Measurements from ENCODE around the gene GATAD1.
A peak's percentile ranks its signal among the peaks of the same experiment; 100 is the strongest.
"Not testable (repeated sequence)": the region's sequence is repeated elsewhere in the genome, so short reads cannot be mapped to it uniquely, and the experiment has no call there.

The GATAD1 gene

DNA sequence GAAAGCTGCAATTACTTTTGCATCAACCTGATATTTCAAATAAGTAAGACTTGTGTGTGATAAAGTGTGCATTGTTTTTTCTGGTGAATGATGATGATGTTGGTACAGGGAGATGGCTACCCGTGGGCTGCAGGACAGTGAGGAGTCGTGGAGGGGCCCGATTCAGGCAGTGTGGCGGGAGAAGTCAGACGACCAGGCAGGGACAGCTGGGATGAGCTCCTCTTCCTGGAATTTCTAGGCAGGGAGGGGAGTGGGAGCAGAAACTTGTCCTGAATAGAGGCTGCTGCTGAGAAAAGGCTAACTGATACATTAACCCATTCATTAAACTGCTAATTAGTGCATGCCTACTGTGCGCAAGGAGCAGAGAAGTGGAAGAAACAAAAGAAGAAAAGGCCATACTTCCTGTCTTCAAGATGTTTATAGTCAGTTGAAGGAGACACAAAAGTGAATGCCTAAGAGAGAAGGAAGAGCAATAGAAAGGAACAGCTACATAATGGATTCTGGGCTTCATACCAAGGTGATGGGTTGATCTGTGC is 9.3 kb upstream of the GATAD1 start:
- DNase-seq = no peak

DNA sequence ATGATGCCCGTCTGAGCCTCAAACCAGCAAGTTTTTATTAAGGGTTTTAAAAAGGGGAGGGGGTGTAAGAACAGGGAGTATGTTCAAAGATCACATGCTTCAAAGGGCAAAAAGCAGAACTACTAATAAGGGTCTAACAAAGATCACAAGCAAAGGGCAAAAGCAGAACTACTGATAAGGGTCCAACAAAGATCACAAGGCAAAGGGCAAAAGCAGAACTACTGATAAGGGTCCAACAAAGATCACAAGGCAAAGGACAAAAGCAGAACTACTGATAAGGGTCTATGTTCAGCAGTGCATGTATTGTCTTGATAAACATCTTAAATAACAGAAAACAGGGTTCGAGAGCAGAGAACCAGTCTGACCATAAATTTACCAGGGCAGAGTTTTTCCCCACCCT is 4.6 kb upstream of the GATAD1 start:
- H3K27me3 ChIP-seq (ENCODE audit: insufficient read depth, low read depth, severe bottlenecking); H3K36me3 ChIP-seq; H3K27ac ChIP-seq; H3K4me3 ChIP-seq (ENCODE audit: low read depth, low read length); DNase-seq; H3K9me3 ChIP-seq (ENCODE audit: severe bottlenecking): not testable (repeated sequence)

More for the DNA sequence above, 9.3 kb upstream of the GATAD1 start:
- TF ChIP-seq, protein P1, sequence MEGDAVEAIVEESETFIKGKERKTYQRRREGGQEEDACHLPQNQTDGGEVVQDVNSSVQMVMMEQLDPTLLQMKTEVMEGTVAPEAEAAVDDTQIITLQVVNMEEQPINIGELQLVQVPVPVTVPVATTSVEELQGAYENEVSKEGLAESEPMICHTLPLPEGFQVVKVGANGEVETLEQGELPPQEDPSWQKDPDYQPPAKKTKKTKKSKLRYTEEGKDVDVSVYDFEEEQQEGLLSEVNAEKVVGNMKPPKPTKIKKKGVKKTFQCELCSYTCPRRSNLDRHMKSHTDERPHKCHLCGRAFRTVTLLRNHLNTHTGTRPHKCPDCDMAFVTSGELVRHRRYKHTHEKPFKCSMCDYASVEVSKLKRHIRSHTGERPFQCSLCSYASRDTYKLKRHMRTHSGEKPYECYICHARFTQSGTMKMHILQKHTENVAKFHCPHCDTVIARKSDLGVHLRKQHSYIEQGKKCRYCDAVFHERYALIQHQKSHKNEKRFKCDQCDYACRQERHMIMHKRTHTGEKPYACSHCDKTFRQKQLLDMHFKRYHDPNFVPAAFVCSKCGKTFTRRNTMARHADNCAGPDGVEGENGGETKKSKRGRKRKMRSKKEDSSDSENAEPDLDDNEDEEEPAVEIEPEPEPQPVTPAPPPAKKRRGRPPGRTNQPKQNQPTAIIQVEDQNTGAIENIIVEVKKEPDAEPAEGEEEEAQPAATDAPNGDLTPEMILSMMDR (IDR thresholded peaks at IDR 0.05; ENCODE audit: low read depth, low read length) = no peak
- peaks cover 4% of the 10 kb centered on the region for H3K9me3 ChIP-seq (ENCODE audit: severe bottlenecking)
- no peak overlapping the region for H3K27ac ChIP-seq
- H3K27me3 ChIP-seq (ENCODE audit: insufficient read depth, low read depth, severe bottlenecking) = no peaks in the 10 kb centered on the region
- no peak overlapping the region for H3K4me3 ChIP-seq (ENCODE audit: low read depth, low read length)
- H3K36me3 ChIP-seq = no peaks in the 10 kb centered on the region

DNA sequence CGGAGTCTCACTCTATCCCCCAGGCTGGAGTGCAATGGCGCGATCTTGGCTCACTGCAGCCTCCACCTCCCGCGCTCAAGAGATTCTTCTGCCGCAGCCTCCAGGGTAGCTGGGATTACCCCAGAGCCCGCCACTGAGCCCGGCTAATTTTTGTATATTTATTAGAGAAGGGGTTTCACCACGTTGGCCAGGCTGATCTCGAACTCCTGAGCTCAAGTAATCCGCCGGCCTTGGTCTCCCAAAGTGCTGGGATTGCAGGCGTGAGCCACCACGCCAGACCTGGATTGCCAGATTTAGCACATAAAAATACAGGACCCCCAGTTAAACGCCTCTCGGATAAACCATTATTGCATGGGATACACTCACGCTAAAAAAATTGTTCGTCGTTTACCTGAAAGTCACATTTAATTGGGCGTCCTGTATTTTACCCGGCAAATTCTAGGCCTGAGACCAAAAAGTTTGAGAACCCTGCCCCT is 375 bp upstream of the GATAD1 start:
- H3K4me3 ChIP-seq (ENCODE audit: low read depth, low read length) = peak overlapping the region; percentile 71
- H3K36me3 ChIP-seq = peaks cover 36% of the 10 kb centered on the region
- TF ChIP-seq, protein P1 (IDR thresholded peaks at IDR 0.05; ENCODE audit: low read depth, low read length) = no peak
- peak overlapping the region; percentile 95 for H3K27ac ChIP-seq
- no peak for DNase-seq
- no peaks in the 10 kb centered on the region for H3K27me3 ChIP-seq (ENCODE audit: insufficient read depth, low read depth, severe bottlenecking)
- H3K9me3 ChIP-seq (ENCODE audit: severe bottlenecking) = peaks cover 4% of the 10 kb centered on the region

DNA sequence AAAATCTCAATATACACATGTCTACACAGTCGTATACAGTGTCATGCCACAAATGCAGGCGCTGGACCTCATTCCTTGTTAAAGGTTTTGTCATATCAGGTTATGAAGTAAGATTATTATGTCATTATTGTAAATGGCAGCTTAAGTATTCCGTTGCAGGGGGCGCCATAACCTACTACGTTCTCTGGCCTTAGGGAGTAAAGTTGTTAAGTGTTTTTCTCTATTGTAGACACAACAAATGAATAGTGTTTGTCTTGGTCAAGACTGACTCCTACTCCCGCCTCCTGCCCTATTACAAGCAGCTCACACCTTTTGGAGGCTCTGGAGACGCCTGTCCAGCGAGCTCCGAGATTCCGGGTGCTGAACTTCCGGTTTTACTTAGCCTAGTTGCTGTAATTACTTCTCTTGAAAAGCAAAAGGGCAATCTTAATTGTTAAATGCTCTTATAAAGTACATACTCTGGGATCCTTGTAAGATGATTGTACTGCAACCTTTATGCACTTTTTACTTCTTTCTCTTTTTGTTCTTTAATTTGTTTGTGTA is 994 bp downstream of the GATAD1 start:
- H3K36me3 ChIP-seq = peaks cover 50% of the 10 kb centered on the region
- no peaks in the 10 kb centered on the region for H3K9me3 ChIP-seq (ENCODE audit: severe bottlenecking)
- H3K27ac ChIP-seq = peak overlapping the region; percentile 95
- TF ChIP-seq, protein P1 (IDR thresholded peaks at IDR 0.05; ENCODE audit: low read depth, low read length) = no peak
- H3K27me3 ChIP-seq (ENCODE audit: insufficient read depth, low read depth, severe bottlenecking) = no peaks in the 10 kb centered on the region
- DNase-seq = peak; percentile 47
- peak overlapping the region; percentile 71 for H3K4me3 ChIP-seq (ENCODE audit: low read depth, low read length)

DNA sequence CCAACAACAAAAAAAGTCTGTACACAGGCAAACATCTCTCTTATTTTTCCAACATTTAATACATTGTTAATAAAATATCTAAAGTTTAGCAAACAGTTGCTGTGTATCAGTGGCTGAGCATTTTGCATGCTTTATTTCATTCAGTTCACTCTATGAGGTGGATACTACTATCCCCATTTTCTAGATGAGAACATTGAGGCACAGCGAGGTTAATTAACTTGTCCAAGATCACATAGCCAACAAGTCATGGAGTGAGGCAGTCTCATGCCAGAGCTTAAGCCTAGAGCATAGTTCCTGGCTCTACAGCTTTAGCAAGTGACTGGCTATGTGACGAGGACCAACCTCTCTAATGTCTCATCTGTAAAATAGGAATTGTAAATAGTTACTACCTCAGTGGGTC is 4.4 kb downstream of the GATAD1 start:
- no peak for DNase-seq
- no peaks in the 10 kb centered on the region for H3K9me3 ChIP-seq (ENCODE audit: severe bottlenecking)
- no peak overlapping the region for H3K27ac ChIP-seq
- TF ChIP-seq, protein P1 (IDR thresholded peaks at IDR 0.05; ENCODE audit: low read depth, low read length) = no peak
- no peaks in the 10 kb centered on the region for H3K27me3 ChIP-seq (ENCODE audit: insufficient read depth, low read depth, severe bottlenecking)
- no peak overlapping the region for H3K4me3 ChIP-seq (ENCODE audit: low read depth, low read length)
- H3K36me3 ChIP-seq = peaks cover 84% of the 10 kb centered on the region

DNA sequence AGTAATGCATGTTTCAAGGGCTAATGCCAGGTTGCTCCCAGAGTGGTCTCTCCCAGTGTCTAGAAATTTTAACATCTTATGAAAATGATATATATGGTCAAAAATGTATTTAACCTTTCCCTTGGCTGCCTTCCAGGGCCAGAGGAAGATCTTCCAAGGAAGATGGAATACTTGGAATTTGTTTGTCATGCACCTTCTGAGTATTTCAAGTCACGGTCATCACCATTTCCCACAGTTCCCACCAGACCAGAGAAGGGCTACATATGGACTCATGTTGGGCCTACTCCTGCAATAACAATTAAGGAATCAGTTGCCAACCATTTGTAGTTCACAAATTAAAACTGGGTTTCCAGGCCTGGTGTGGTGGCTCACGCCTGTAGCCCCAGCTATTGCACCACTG is 9.0 kb downstream of the GATAD1 start:
- Histone ChIP-seq H3K27me3 (ENCODE audit: insufficient read depth, low read depth, severe bottlenecking) (no peaks in the 10 kb centered on the region), H3K9me3 (ENCODE audit: severe bottlenecking) (no peaks in the 10 kb centered on the region), H3K36me3 (peaks cover 68% of the 10 kb centered on the region), H3K27ac (no peak overlapping the region), H3K4me3 (ENCODE audit: low read depth, low read length) (no peak overlapping the region)
- DNase-seq = no peak
- TF ChIP-seq, protein P1 (IDR thresholded peaks at IDR 0.05; ENCODE audit: low read depth, low read length) = no peak

All from WERI-Rb-1 (cell line).